ENCODE results near the gene SOWAHC.

- TF ChIP-seq TARDBP (IDR thresholded peaks at IDR 0.05) (no peak), BHLHE40 (IDR thresholded peaks at IDR 0.05; ENCODE audit: borderline replicate concordance) (no peak), FOXM1 (IDR thresholded peaks at IDR 0.05; ENCODE audit: borderline replicate concordance) (no peak), NFRKB (IDR thresholded peaks at IDR 0.05) (no peak)
These were observed 18.5 kb upstream of the SOWAHC start for GRCh38 chr2:109595644-109596043.
